ENCODE measurements around the gene HPS5. TPM values are rescaled to one million over a fixed set of nuclear protein-coding genes. Genes with fewer than 3 reads are reported as not detected.

The HPS5 gene
- total and polyA plus RNA-seq, 2 of the 4 experiments (the other 2 are of a cell fraction) = 7.9 to 28.3 TPM

DNA sequence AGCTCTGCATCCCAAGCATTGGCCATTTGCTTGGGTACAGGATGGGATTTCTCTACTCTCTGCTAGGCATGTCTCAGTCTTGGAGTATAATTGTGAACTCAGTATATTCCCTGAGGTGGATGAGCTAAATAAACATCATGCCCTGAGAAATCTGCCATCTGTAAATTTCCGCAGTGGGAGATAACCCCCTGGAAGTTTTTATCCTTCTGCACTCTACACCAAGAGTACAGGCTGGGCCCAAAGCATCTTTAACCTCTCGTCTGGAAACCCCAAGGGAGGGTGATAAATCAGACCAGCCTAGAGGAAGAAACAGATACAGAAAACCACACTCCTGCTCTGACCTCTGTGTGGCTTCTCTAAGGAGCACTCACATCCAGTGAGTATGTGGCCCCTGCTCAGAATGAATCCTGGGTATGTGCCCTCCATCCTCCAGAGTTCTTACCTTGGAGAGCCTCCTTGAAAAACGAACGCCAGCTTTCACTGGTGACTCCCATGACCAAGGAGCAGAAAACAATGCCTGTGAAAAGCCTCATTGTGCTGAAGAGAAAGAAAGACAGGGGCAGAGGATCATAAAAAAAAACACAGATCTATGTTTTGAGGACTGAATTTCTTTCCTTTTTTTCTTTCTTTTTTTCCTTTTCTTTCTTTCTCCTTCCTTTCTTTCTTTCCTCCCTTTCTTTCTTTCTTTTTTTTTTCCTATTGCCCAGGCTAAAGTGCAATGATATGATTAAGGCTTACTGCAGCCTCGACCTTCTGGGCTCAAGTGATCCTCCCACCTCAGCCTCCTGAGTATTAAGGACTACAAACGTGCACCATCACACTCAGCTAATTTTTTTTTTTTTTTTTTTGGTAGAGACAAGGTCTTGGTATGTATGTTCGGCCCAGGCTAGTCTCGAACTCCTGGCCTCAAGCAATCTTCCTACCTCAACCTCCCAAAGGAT lies 86.3 kb downstream of the HPS5 start:
- Histone ChIP-seq H2BK15ac (ENCODE audit: low read depth, low read length) (no peak overlapping the region), H3K9ac (ENCODE audit: low read depth, low read length) (no peak overlapping the region), H3K27ac (ENCODE audit: insufficient read depth, low read length) (no peak overlapping the region), H3K9me3 (ENCODE audit: control insufficient read depth, insufficient read depth, low read length) (no peaks in the 10 kb centered on the region), H4K5ac (ENCODE audit: low read depth, low read length) (no peak overlapping the region), H2AFZ (replicated peaks; ENCODE audit: low read length, poor library complexity) (no peak overlapping the region), H3K9me1 (ENCODE audit: insufficient read depth, low read length) (no peaks in the 10 kb centered on the region), H3K4me2 (ENCODE audit: low read depth, low read length) (no peak overlapping the region), H2AK5ac (ENCODE audit: low read depth, low read length) (no peak overlapping the region), H4K91ac (ENCODE audit: insufficient read depth, low read depth, low read length) (no peak overlapping the region), H2BK20ac (ENCODE audit: low read depth, low read length) (no peak overlapping the region), H3K4ac (ENCODE audit: low read depth, low read length) (no peak overlapping the region), H4K20me1 (ENCODE audit: insufficient read depth, low read length) (no peaks in the 10 kb centered on the region), H2BK5ac (ENCODE audit: low read depth, low read length, poor library complexity, severe bottlenecking) (no peak overlapping the region), H3K14ac (replicated peaks; ENCODE audit: low read depth, low read length) (no peak overlapping the region), H3K36me3 (ENCODE audit: control insufficient read depth, insufficient read depth, low read length) (no peaks in the 10 kb centered on the region), H3K18ac (ENCODE audit: low read depth, low read length) (no peak overlapping the region), H3K56ac (ENCODE audit: extremely low read depth, insufficient read depth, low read length) (no peak overlapping the region), H2BK120ac (ENCODE audit: low read depth, low read length) (no peak overlapping the region), H3K27me3 (ENCODE audit: control insufficient read depth, insufficient read depth, low read length) (peaks cover 7% of the 10 kb centered on the region), H3K23ac (ENCODE audit: low read depth, low read length) (no peak overlapping the region), H3K4me3 (ENCODE audit: insufficient read depth, low read depth, low read length) (no peak overlapping the region), H3K79me1 (ENCODE audit: low read depth in 1 of 2, low read length in 2 of 2) (no peaks in the 10 kb centered on the region), H3K4me1 (ENCODE audit: control insufficient read depth, insufficient read depth, low read length) (no peaks in the 10 kb centered on the region), H4K8ac (ENCODE audit: low read depth in 2 of 2, low read length in 2 of 2) (no peak overlapping the region), H2AK9ac (replicated peaks; ENCODE audit: low read depth, low read length, poor library complexity) (no peak overlapping the region)
- no TSS peak for BruUV-seq (replicated peaks)
- CTCF ChIA-PET = interaction anchor here (0.8 to 1.0 kb wide), 2 partner anchors 8 to 46 kb away, joined by 3 to 8 read pairs; no protein-coding TSS in a partner anchor
- ATAC-seq (ENCODE audit: low read depth) (no peak), DNase-seq (no peak)
- dilution Hi-C loops (cut with HindIII; ENCODE audit: low sequenced_read_pairs, unreplicated experiment) = no loop called here
- intact Hi-C loops (cut with micrococcal nuclease) = no loop called here
- TF ChIP-seq MAFK (IDR thresholded peaks at IDR 0.05; ENCODE audit: low read depth, low read length) (no peak), RFX5 (IDR thresholded peaks at IDR 0.05; ENCODE audit: low read depth, low read length) (no peak), RAD21 (IDR thresholded peaks at IDR 0.05; ENCODE audit: low read length) (no peak), MAZ (IDR thresholded peaks at IDR 0.05; ENCODE audit: borderline replicate concordance, low read depth, low read length) (no peak), POLR2A (IDR thresholded peaks at IDR 0.05; ENCODE audit: low read depth, low read length) (no peak), FOS (IDR thresholded peaks at IDR 0.05; ENCODE audit: low read depth, low read length) (no peak)
- TF ChIP-seq, protein P1, sequence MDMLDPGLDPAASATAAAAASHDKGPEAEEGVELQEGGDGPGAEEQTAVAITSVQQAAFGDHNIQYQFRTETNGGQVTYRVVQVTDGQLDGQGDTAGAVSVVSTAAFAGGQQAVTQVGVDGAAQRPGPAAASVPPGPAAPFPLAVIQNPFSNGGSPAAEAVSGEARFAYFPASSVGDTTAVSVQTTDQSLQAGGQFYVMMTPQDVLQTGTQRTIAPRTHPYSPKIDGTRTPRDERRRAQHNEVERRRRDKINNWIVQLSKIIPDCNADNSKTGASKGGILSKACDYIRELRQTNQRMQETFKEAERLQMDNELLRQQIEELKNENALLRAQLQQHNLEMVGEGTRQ (IDR thresholded peaks at IDR 0.05; ENCODE audit: low read depth, low read length) = no peak
- TF ChIP-seq, protein P2, sequence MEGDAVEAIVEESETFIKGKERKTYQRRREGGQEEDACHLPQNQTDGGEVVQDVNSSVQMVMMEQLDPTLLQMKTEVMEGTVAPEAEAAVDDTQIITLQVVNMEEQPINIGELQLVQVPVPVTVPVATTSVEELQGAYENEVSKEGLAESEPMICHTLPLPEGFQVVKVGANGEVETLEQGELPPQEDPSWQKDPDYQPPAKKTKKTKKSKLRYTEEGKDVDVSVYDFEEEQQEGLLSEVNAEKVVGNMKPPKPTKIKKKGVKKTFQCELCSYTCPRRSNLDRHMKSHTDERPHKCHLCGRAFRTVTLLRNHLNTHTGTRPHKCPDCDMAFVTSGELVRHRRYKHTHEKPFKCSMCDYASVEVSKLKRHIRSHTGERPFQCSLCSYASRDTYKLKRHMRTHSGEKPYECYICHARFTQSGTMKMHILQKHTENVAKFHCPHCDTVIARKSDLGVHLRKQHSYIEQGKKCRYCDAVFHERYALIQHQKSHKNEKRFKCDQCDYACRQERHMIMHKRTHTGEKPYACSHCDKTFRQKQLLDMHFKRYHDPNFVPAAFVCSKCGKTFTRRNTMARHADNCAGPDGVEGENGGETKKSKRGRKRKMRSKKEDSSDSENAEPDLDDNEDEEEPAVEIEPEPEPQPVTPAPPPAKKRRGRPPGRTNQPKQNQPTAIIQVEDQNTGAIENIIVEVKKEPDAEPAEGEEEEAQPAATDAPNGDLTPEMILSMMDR (conservative IDR thresholded peaks at IDR 0.05; ENCODE audit: low read depth, low read length) = no peak
- in situ Hi-C loops (cut with MboI; ENCODE audit: low sequenced_read_pairs) = no loop called here
- WGBS, 2 experiments (ENCODE audit: extremely low coverage in 2 of 2, insufficient read length in 1 of 2) = no CpG with 5 or more reads among the region's 8 CpGs
- POLR2A ChIA-PET (ENCODE audit: unreplicated experiment) = no interaction called here
